ENCODE measurements around the gene TNFRSF19.

DNA sequence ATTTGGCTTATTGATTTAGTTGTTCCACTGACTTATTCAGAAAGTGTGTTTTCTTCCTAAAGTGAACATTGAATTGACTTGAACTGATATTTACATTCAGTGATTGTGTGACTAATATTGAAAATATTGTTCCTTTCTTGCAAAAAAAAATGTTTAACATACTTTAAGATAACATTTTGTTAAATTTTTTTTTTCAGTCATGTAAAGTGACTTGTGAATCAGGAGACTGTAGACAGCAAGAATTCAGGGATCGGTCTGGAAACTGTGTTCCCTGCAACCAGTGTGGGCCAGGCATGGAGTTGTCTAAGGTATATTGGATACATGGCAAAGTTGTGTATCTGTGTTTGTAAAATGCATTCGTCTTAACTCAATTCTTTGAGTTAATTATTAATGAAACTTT lies 22.9 kb downstream of the TNFRSF19 start:
- TF ChIP-seq, protein P1, sequence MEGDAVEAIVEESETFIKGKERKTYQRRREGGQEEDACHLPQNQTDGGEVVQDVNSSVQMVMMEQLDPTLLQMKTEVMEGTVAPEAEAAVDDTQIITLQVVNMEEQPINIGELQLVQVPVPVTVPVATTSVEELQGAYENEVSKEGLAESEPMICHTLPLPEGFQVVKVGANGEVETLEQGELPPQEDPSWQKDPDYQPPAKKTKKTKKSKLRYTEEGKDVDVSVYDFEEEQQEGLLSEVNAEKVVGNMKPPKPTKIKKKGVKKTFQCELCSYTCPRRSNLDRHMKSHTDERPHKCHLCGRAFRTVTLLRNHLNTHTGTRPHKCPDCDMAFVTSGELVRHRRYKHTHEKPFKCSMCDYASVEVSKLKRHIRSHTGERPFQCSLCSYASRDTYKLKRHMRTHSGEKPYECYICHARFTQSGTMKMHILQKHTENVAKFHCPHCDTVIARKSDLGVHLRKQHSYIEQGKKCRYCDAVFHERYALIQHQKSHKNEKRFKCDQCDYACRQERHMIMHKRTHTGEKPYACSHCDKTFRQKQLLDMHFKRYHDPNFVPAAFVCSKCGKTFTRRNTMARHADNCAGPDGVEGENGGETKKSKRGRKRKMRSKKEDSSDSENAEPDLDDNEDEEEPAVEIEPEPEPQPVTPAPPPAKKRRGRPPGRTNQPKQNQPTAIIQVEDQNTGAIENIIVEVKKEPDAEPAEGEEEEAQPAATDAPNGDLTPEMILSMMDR (IDR thresholded peaks at IDR 0.05; ENCODE audit: low read length): no peak
- no peak for TF ChIP-seq EZH2 (IDR thresholded peaks at IDR 0.05; ENCODE audit: borderline replicate concordance, low read length)
